ENCODE data around the gene EPN1.

Gene EPN1

DNA sequence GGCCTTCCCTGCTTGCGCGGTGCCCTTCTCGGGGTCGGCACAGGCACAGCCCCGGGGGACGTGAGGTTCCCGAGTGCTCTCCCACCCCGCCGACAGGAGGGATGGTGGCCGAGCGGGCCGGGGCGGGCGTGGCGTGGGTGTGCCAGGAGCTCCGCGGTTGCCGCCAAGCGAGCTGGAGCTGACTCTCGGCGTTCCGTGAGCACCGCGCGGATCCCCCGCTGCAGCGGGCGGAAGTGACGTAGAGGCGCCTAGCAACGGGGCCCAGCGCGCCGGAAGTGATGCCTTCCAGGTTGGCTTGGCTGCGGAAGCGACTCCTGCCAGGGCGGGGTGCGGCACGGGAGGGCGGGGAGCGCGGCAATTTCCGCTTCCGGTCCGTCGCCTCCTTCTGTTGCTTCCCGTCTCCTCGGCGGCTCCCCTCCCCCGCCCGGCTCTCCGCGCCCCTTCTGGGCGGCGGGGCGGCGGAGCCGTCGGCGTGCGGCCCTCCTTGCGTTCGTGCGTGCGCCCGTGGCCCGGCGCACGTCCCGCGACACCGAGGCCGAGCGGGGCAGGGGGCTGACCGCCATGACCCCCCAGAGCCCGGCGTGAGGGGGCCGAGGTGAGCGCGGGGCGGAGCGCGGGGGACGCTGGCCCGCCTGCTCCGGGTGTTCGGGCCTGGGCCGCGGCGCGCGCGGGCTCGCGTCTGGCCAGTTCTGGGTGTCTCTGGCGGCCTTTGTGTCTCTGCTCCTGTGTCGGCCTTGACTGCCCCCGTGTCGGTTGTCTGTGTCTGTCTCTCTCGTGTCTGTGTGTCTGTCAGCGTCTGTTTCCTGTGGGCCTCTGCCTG lies at the start of gene EPN1:
EPN1 (plus strand) TSS at position 386 of the 820 bp plus-strand sequence. CDS start 3,402 bp downstream, outside the sequence.
- Histone ChIP-seq H3K27me3 (ENCODE audit: control insufficient read depth in 1 of 2, insufficient read depth in 2 of 2, low read length in 2 of 2) (no peaks in the 10 kb centered on the region), H3K9ac (ENCODE audit: low read length) (peak within 1 kb of the TSS; percentile 88), H3K4me1 (ENCODE audit: insufficient read depth, low read length) (peaks cover 28% of the 10 kb centered on the region), H3K36me3 (ENCODE audit: insufficient read depth, low read length) (peaks cover 36% of the 10 kb centered on the region), H3K9me3 (ENCODE audit: low read length) (no peaks in the 10 kb centered on the region), H3K27ac (ENCODE audit: low read depth, low read length) (peak within 1 kb of the TSS; percentile 64), H3K4me3 (ENCODE audit: low read depth in 1 of 2, low read length in 2 of 2) (peak within 1 kb of the TSS; percentile 82 to 98)

GRCh38 chr19:55626350-55626749 lies 48.7 kb upstream of the EPN1 start:
- Histone ChIP-seq H3K36me3 (ENCODE audit: insufficient read depth, low read length) (no peaks in the 10 kb centered on the region), H3K27ac (ENCODE audit: low read depth, low read length) (no peak overlapping the region), H3K4me3 (ENCODE audit: low read depth in 1 of 2, low read length in 2 of 2) (no peak overlapping the region), H3K9me3 (ENCODE audit: low read length) (no peaks in the 10 kb centered on the region), H3K27me3 (ENCODE audit: control insufficient read depth in 1 of 2, insufficient read depth in 2 of 2, low read length in 2 of 2) (no peaks in the 10 kb centered on the region), H3K4me1 (ENCODE audit: insufficient read depth, low read length) (peaks cover 7% of the 10 kb centered on the region), H3K9ac (ENCODE audit: low read length) (no peak overlapping the region)

DNA sequence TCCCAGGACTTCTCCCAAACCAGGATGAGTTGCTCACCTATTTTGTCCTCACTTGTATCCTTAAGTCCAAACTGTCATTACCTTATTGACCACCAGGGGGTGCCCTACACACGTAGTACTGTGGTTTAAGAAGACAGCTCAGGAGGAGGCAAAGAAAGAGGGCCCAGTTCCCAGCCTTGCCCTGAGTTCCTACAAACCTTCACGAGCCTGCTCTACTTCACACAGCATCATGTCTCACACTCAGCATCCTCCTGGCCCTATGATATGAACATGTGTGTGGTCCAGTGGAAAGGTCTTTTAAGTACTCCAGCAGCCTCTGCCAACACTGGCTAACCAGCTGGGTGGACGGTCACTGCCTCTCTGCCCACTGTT lies 42.6 kb upstream of the EPN1 start:
- Histone ChIP-seq H3K4me1 (ENCODE audit: insufficient read depth, low read length) (peaks cover 19% of the 10 kb centered on the region), H3K9ac (ENCODE audit: low read length) (no peak overlapping the region), H3K27ac (ENCODE audit: low read depth, low read length) (peak overlapping the region; percentile 19), H3K9me3 (ENCODE audit: low read length) (no peaks in the 10 kb centered on the region), H3K4me3 (ENCODE audit: low read depth in 1 of 2, low read length in 2 of 2) (no peak overlapping the region), H3K27me3 (ENCODE audit: control insufficient read depth in 1 of 2, insufficient read depth in 2 of 2, low read length in 2 of 2) (no peaks in the 10 kb centered on the region), H3K36me3 (ENCODE audit: insufficient read depth, low read length) (no peaks in the 10 kb centered on the region)

DNA sequence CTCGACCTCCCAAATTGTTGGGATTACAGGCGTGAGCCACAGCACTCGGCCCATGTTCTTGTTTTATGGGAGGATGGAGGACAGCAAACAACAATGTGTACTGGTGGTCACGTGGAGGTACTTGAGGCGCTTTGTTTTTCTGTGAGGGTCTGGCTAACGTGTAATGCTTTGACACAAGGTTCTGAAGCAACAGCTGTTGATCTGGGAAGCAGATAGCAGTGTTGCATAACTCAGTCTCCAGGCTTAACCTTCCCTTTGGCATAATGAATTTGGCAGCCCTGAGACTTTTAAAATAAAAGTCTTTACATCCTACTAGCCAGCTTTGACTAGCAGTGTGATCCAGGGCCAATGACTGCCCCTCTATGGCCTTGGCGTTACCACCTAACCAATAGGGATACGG lies 41.2 kb upstream of the EPN1 start:
- Histone ChIP-seq H3K4me3 (ENCODE audit: low read depth in 1 of 2, low read length in 2 of 2) (no peak overlapping the region), H3K9ac (ENCODE audit: low read length) (no peak overlapping the region), H3K9me3 (ENCODE audit: low read length) (no peaks in the 10 kb centered on the region), H3K27me3 (ENCODE audit: control insufficient read depth in 1 of 2, insufficient read depth in 2 of 2, low read length in 2 of 2) (no peaks in the 10 kb centered on the region), H3K4me1 (ENCODE audit: insufficient read depth, low read length) (peaks cover 28% of the 10 kb centered on the region), H3K27ac (ENCODE audit: low read depth, low read length) (peak overlapping the region; percentile 27), H3K36me3 (ENCODE audit: insufficient read depth, low read length) (no peaks in the 10 kb centered on the region)

GRCh38 chr19:55635334-55635717 lies 39.7 kb upstream of the EPN1 start:
- Histone ChIP-seq H3K27ac (ENCODE audit: low read depth, low read length) (peak overlapping the region; percentile 43), H3K4me3 (ENCODE audit: low read depth in 1 of 2, low read length in 2 of 2) (peak overlapping the region; percentile 47 to 98), H3K9me3 (ENCODE audit: low read length) (no peaks in the 10 kb centered on the region), H3K27me3 (ENCODE audit: control insufficient read depth in 1 of 2, insufficient read depth in 2 of 2, low read length in 2 of 2) (no peaks in the 10 kb centered on the region), H3K4me1 (ENCODE audit: insufficient read depth, low read length) (peaks cover 42% of the 10 kb centered on the region), H3K36me3 (ENCODE audit: insufficient read depth, low read length) (no peaks in the 10 kb centered on the region), H3K9ac (ENCODE audit: low read length) (peak overlapping the region; percentile 100)

GRCh38 chr19:55635856-55636440 lies 39.1 kb upstream of the EPN1 start:
- no peaks in the 10 kb centered on the region for H3K27me3 ChIP-seq (ENCODE audit: control insufficient read depth in 1 of 2, insufficient read depth in 2 of 2, low read length in 2 of 2)
- no peaks in the 10 kb centered on the region for H3K36me3 ChIP-seq (ENCODE audit: insufficient read depth, low read length)
- no peaks in the 10 kb centered on the region for H3K9me3 ChIP-seq (ENCODE audit: low read length)
- H3K27ac ChIP-seq (ENCODE audit: low read depth, low read length), result peak overlapping the region; percentile 43
- H3K4me3 ChIP-seq (ENCODE audit: low read depth in 1 of 2, low read length in 2 of 2), result peak overlapping the region; percentile 47 to 98
- peaks cover 44% of the 10 kb centered on the region for H3K4me1 ChIP-seq (ENCODE audit: insufficient read depth, low read length)
- peak overlapping the region; percentile 100 for H3K9ac ChIP-seq (ENCODE audit: low read length)

- Histone ChIP-seq H3K9me3 (ENCODE audit: low read length) (no peaks in the 10 kb centered on the region), H3K4me1 (ENCODE audit: insufficient read depth, low read length) (peaks cover 44% of the 10 kb centered on the region), H3K27me3 (ENCODE audit: control insufficient read depth in 1 of 2, insufficient read depth in 2 of 2, low read length in 2 of 2) (no peaks in the 10 kb centered on the region), H3K27ac (ENCODE audit: low read depth, low read length) (no peak overlapping the region), H3K36me3 (ENCODE audit: insufficient read depth, low read length) (no peaks in the 10 kb centered on the region), H3K4me3 (ENCODE audit: low read depth in 1 of 2, low read length in 2 of 2) (peak overlapping the region in 1 of 2 donors; percentile 98), H3K9ac (ENCODE audit: low read length) (no peak overlapping the region)
Observed at GRCh38 chr19:55636723-55637122, 38.3 kb upstream of the EPN1 start.

DNA sequence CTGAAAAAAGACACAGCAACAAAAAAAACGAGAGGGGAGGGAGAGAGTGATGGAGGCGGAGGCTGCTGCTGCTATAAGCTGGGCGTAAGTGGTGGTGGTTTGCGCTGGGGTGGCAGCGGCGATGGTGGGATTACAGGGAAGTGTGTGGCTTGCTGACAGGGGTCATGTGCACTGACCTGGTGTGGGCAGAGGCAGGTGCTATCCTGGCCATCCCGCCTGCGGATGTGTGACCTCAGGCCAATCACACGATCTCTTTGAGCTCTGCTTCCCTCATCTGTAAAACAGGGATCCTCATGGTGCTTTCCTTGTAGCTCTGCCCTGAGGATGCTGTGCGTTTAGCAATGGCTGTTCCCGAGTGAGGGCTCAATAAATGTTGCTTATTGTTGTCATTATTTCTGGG lies 37.5 kb upstream of the EPN1 start:
- Histone ChIP-seq H3K36me3 (ENCODE audit: insufficient read depth, low read length) (no peaks in the 10 kb centered on the region), H3K9me3 (ENCODE audit: low read length) (no peaks in the 10 kb centered on the region), H3K4me3 (ENCODE audit: low read depth in 1 of 2, low read length in 2 of 2) (no peak overlapping the region), H3K27me3 (ENCODE audit: control insufficient read depth in 1 of 2, insufficient read depth in 2 of 2, low read length in 2 of 2) (no peaks in the 10 kb centered on the region), H3K27ac (ENCODE audit: low read depth, low read length) (no peak overlapping the region), H3K9ac (ENCODE audit: low read length) (no peak overlapping the region), H3K4me1 (ENCODE audit: insufficient read depth, low read length) (peaks cover 44% of the 10 kb centered on the region)

GRCh38 chr19:55638864-55639359 lies 36.1 kb upstream of the EPN1 start:
- Histone ChIP-seq H3K27ac (ENCODE audit: low read depth, low read length) (no peak overlapping the region), H3K9ac (ENCODE audit: low read length) (no peak overlapping the region), H3K27me3 (ENCODE audit: control insufficient read depth in 1 of 2, insufficient read depth in 2 of 2, low read length in 2 of 2) (no peaks in the 10 kb centered on the region), H3K4me3 (ENCODE audit: low read depth in 1 of 2, low read length in 2 of 2) (no peak overlapping the region), H3K4me1 (ENCODE audit: insufficient read depth, low read length) (peaks cover 44% of the 10 kb centered on the region), H3K36me3 (ENCODE audit: insufficient read depth, low read length) (no peaks in the 10 kb centered on the region), H3K9me3 (ENCODE audit: low read length) (no peaks in the 10 kb centered on the region)

- Histone ChIP-seq H3K36me3 (ENCODE audit: insufficient read depth, low read length) (peaks cover 5% of the 10 kb centered on the region), H3K27ac (ENCODE audit: low read depth, low read length) (peak overlapping the region; percentile 84), H3K4me3 (ENCODE audit: low read depth in 1 of 2, low read length in 2 of 2) (peak overlapping the region; percentile 64 to 78), H3K4me1 (ENCODE audit: insufficient read depth, low read length) (peaks cover 53% of the 10 kb centered on the region), H3K9ac (ENCODE audit: low read length) (peak overlapping the region; percentile 39), H3K27me3 (ENCODE audit: control insufficient read depth in 1 of 2, insufficient read depth in 2 of 2, low read length in 2 of 2) (no peaks in the 10 kb centered on the region), H3K9me3 (ENCODE audit: low read length) (no peaks in the 10 kb centered on the region)
Observed at GRCh38 chr19:55640043-55640576, 34.9 kb upstream of the EPN1 start.

GRCh38 chr19:55640577-55641425 lies 34.2 kb upstream of the EPN1 start, which contains the start of gene ZNF580:
Gene ZNF580, plus strand, starts transcription at chr19:55641002. Its CDS starts 1,507 bp downstream, at chr19:55642509.
- Histone ChIP-seq H3K36me3 (ENCODE audit: insufficient read depth, low read length) (peaks cover 10% of the 10 kb centered on the region), H3K9me3 (ENCODE audit: low read length) (no peaks in the 10 kb centered on the region), H3K27me3 (ENCODE audit: control insufficient read depth in 1 of 2, insufficient read depth in 2 of 2, low read length in 2 of 2) (no peaks in the 10 kb centered on the region), H3K4me3 (ENCODE audit: low read depth in 1 of 2, low read length in 2 of 2) (peak within 1 kb of the TSS; percentile 78 to 95), H3K9ac (ENCODE audit: low read length) (peak within 1 kb of the TSS; percentile 54), H3K27ac (ENCODE audit: low read depth, low read length) (peak within 1 kb of the TSS; percentile 84), H3K4me1 (ENCODE audit: insufficient read depth, low read length) (peaks cover 50% of the 10 kb centered on the region)
